K562 (cell line): Measurements from ENCODE around the gene SLC22A4. TPM values are rescaled to one million over a fixed set of nuclear protein-coding genes. Genes with fewer than 3 reads are reported as not detected.

Experiments used
- CBX5 ChIP-seq: IDR thresholded peaks from 2 replicates; pipeline ENCODE4 v1.6.1; 2014; ENCODE audit warnings: low read depth, borderline replicate concordance
- CREB3L1 ChIP-seq: fragments of 450-650 bp; IDR thresholded peaks from 2 replicates; pipeline ENCODE4 v1.6.1; 2014; ENCODE audit warnings: low read depth, mild to moderate bottlenecking, moderate library complexity, borderline replicate concordance
- CTBP1 ChIP-seq: fragments of 450-650 bp; IDR thresholded peaks from 2 replicates; pipeline ENCODE4 v1.6.1; 2016; ENCODE audit warnings: borderline replicate concordance
- DNMT1 ChIP-seq: fragments of 450-650 bp; IDR thresholded peaks from 2 replicates; pipeline ENCODE4 v1.6.1; 2016; ENCODE audit warnings: antibody characterized with exemption, mild to moderate bottlenecking
- ELF4 ChIP-seq: fragments of 450-650 bp; formaldehyde crosslinking; IDR thresholded peaks from 2 replicates; pipeline ENCODE4 v1.4.0; 2022; ENCODE audit warnings: missing genetic modification characterization
- EP300 ChIP-seq: IDR thresholded peaks from 2 replicates; pipeline ENCODE4 v1.6.1; 2012; ENCODE audit warnings: low read length, improper control_type of control experiment
- EP400 ChIP-seq: fragments of 450-650 bp; IDR thresholded peaks from 2 replicates; pipeline ENCODE4 v1.6.1; 2017; ENCODE audit warnings: antibody characterized with exemption, mild to moderate bottlenecking, moderate library complexity
- ETV5 ChIP-seq: sonication (generic); formaldehyde crosslinking; IDR thresholded peaks from 2 replicates; pipeline ENCODE4 v1.4.0; 2020; ENCODE audit warnings: low read depth, mild to moderate bottlenecking, missing genetic modification reagents
- FOXO4 ChIP-seq: fragments of 450-650 bp; formaldehyde crosslinking; IDR thresholded peaks from 2 replicates; pipeline ENCODE4 v1.4.0; 2020; ENCODE audit warnings: mild to moderate bottlenecking, moderate library complexity
- HCFC1 ChIP-seq: IDR thresholded peaks from 2 replicates; pipeline ENCODE4 v1.6.1; 2012; ENCODE audit warnings: low read depth, low read length, improper control_type of control experiment
- HDAC6 ChIP-seq: IDR thresholded peaks from 2 replicates; pipeline ENCODE4 v1.6.1; 2012; ENCODE audit warnings: low read depth, mild to moderate bottlenecking, control low read depth, inconsistent platforms, low read length, moderate library complexity
- KLF13 ChIP-seq: fragments of 450-650 bp; IDR thresholded peaks from 2 replicates; pipeline ENCODE4 v1.6.1; 2016; ENCODE audit warnings: missing genetic modification characterization, low read depth, mild to moderate bottlenecking, missing compliant biosample characterization, moderate library complexity, borderline replicate concordance
- MEIS2 ChIP-seq: fragments of 450-650 bp; IDR thresholded peaks from 2 replicates; pipeline ENCODE4 v1.6.1; 2014; ENCODE audit warnings: mild to moderate bottlenecking; ENCODE audit not compliant: partially characterized antibody
- MTA2 ChIP-seq: fragments of 450-650 bp; IDR thresholded peaks from 2 replicates; pipeline ENCODE4 v1.6.1; 2016; ENCODE audit warnings: low read depth
- MYNN ChIP-seq, 2 experiments: sonication (generic); formaldehyde crosslinking in 1 of 2; IDR thresholded peaks; 2 replicates each; pipeline versions ENCODE4 v1.5.0 to v1.6.1; 2016 to 2020; ENCODE audit warnings: antibody characterized with exemption in 1 of 2, missing genetic modification reagents in 1 of 2
- NFATC3 ChIP-seq: fragments of 450-650 bp; IDR thresholded peaks from 2 replicates; pipeline ENCODE4 v1.6.1; 2017; ENCODE audit warnings: mild to moderate bottlenecking
- NRF1 ChIP-seq, 2 experiments: fragments of 450-650 bp; IDR thresholded peaks in 1 of 2; conservative IDR thresholded peaks in 1 of 2; 2 replicates each; pipeline ENCODE4 v1.6.1; 2014; ENCODE audit warnings: mild to moderate bottlenecking in 2 of 2
- RAD51 ChIP-seq: fragments of 450-650 bp; IDR thresholded peaks from 2 replicates; pipeline ENCODE4 v1.7.1; 2016; ENCODE audit warnings: low read depth, mild to moderate bottlenecking, borderline replicate concordance
- RBM25 ChIP-seq: fragments of 200-400 bp; formaldehyde crosslinking; IDR thresholded peaks from 2 replicates; pipeline ENCODE4 v1.6.1; 2018; ENCODE audit warnings: low read length, low read depth, moderate library complexity; ENCODE audit not compliant: severe bottlenecking
- SMARCA5 ChIP-seq: fragments of 450-650 bp; IDR thresholded peaks from 2 replicates; pipeline ENCODE4 v1.6.1; 2016
- SPI1 ChIP-seq: IDR thresholded peaks from 2 replicates; pipeline ENCODE4 v1.6.1; 2011; ENCODE audit warnings: low read depth, low read length, control low read depth, borderline replicate concordance
- WHSC1 ChIP-seq: IDR thresholded peaks from one replicate; pipeline ENCODE4 v1.6.1; 2012; ENCODE audit warnings: low read length, control low read depth, inconsistent platforms
- ZBTB5 ChIP-seq: fragments of 450-650 bp; IDR thresholded peaks from 2 replicates; pipeline ENCODE4 v1.6.1; 2017; ENCODE audit warnings: antibody characterized with exemption
- ZEB2 ChIP-seq: fragments of 450-650 bp; IDR thresholded peaks from 2 replicates; pipeline ENCODE4 v1.6.1; 2016
- ZNF239 ChIP-seq: fragments of 250-450 bp; sonication (Bioruptor Pico); IDR thresholded peaks from 2 replicates; pipeline ENCODE4 v1.4.0; 2020; ENCODE audit warnings: mild to moderate bottlenecking
- ZNF311 ChIP-seq: fragments of 250-450 bp; sonication (Bioruptor Pico); IDR thresholded peaks from 2 replicates; pipeline ENCODE4 v1.4.0; 2020; ENCODE audit warnings: mild to moderate bottlenecking, moderate library complexity
- ZNF41 ChIP-seq: fragments of 250-450 bp; sonication (Bioruptor Pico); conservative IDR thresholded peaks from 2 replicates; pipeline ENCODE4 v1.4.0; 2020; ENCODE audit warnings: mild to moderate bottlenecking
- ZNF699 ChIP-seq: fragments of 250-450 bp; sonication (Bioruptor Pico); IDR thresholded peaks from 2 replicates; pipeline ENCODE4 v1.8.0; 2021; ENCODE audit warnings: mild to moderate bottlenecking, moderate library complexity; ENCODE audit not compliant: insufficient replicate concordance
- polyA plus RNA-seq, 8 experiments: library from polyadenylated mRNA; depleted of rRNA in 4 of 8; stranded (reverse) in 5 of 8; unstranded in 3 of 8; fragments of >200 nt; fragmentation: Nextera tagmentation in 2 of 8; fragmentation: Illumina TruSeq in 1 of 8; extraction: Ambion mirVana in 2 of 8; extraction: Trizol in 1 of 8; gene quantifications; 2 replicates each; pipeline versions ENCODE4 v1.2.1 to v1.2.3, GENCODE V29; 2011 to 2014; ENCODE audit warnings: inconsistent platforms in 1 of 8, missing spikeins in 1 of 8
- total RNA-seq, 7 experiments: library from RNA; depleted of rRNA in 6 of 7; stranded (reverse); fragments of >200 nt in 6 of 7; fragmentation: Illumina TruSeq in 2 of 7; extraction: Trizol in 2 of 7; gene quantifications; 2 replicates each; pipeline versions ENCODE4 v1.2.1 to v1.2.3, GENCODE V29; 2011 to 2021; ENCODE audit warnings: low replicate concordance in 1 of 7

SLC22A4 gene
- total and polyA plus RNA-seq, 9 of the 15 experiments (the other 6 are each of a cell fraction or from before 2014, with no cell fraction given): 2.7 to 9.5 (median 6.2) TPM

- TF ChIP-seq KLF13 (tag) (no peak), SMARCA5 (no peak), HDAC6 (no peak), FOXO4 (CRISPR knock-in tag) (no peak), RBM25 (no peak), CREB3L1 (no peak), ZBTB5 (no peak), CBX5 (no peak), SPI1 (no peak), EP400 (peak; percentile 39; the same call in 1 of the 2 replicates), EP300 (peak; percentile 78), ELF4 (CRISPR knock-in tag) (no peak), ZNF239 (CRISPR knock-in tag) (no peak), DNMT1 (no peak), NRF1 (conservative IDR thresholded peaks at IDR 0.05 in 1 of 2, IDR thresholded peaks at IDR 0.05 in 1 of 2) (no peak), NFATC3 (no peak), ZNF699 (CRISPR knock-in tag) (no peak), ZNF311 (CRISPR knock-in tag) (no peak), WHSC1 (no peak), ETV5 (CRISPR knock-in tag) (no peak), MEIS2 (peak; percentile 91), ZEB2 (0 out of 2 replicates have a peak, but pooled peaks have one; percentile 28), MYNN (IDR thresholded peaks at IDR 0.05) (no peak), MYNN (CRISPR knock-in tag; IDR thresholded peaks at IDR 0.05) (no peak), RAD51 (no peak), HCFC1 (no peak), CTBP1 (peak; percentile 32; the same call in 1 of the 2 replicates), ZNF41 (CRISPR knock-in tag) (no peak), MTA2 (peak; percentile 89)
Observed at GRCh38 chr5:132323202-132323601, 29.0 kb downstream of the SLC22A4 start (continued).
